A549 (cell line): ENCODE measurements around the gene OGDHL. TPM values are rescaled to one million over a fixed set of nuclear protein-coding genes. Genes with fewer than 3 reads are reported as not detected.

Experiments used
- ATAC-seq, 2 experiments: fragments of 200-7000 bp in 1 of 2; fragments of >200 bp in 1 of 2; cut with Nextera tagmentation in 1 of 2; cut with Tn5 transposase in 1 of 2; 3 replicates each; pipeline versions ENCODE4 v1.8.0 to v1.9.1; 2018 to 2020; ENCODE audit warnings: mild to moderate bottlenecking in 1 of 2, moderate library complexity in 1 of 2
- CTCF ChIA-PET: fragments of 300-600 bp; sonication (Branson Sonifier 250); formaldehyde crosslinking; extraction: SDS; loops from one replicate; lab custom pipeline; 2021; ENCODE audit warnings: antibody characterized with exemption, inconsistent platforms; lab: Yijun Ruan, JAX
- POLR2A ChIA-PET: fragments of 350-600 bp; formaldehyde crosslinking; extraction: SDS; loops from one replicate; lab custom pipeline; 2021; ENCODE audit warnings: antibody characterized with exemption, inconsistent platforms; lab: Yijun Ruan, JAX
- DNase-seq, 2 experiments: peaks; one replicate each; pipeline versions ENCODE4 v3.0.0 to v3.0.0-alpha.2; 2011 to 2016; ENCODE audit warnings: low read depth in 1 of 2, low spot score in 1 of 2
- FAIRE-seq: peaks from 2 replicates; lab custom pipeline; 2011; peaks lifted over from hg19 to GRCh38; lab: Jason Lieb, UNC
- H3K27ac ChIP-seq, 2 experiments: fragments of >200 bp; sonication (Bioruptor Twin); formaldehyde crosslinking; 3 replicates each; pipeline ENCODE4 v1.5.1; 2016 to 2017
- H3K4me1 ChIP-seq: fragments of >200 bp; sonication (Bioruptor Twin); formaldehyde crosslinking; 3 replicates; pipeline ENCODE4 v1.6.1; 2016
- H3K4me2 ChIP-seq: fragments of >200 bp; sonication (Bioruptor Twin); formaldehyde crosslinking; 3 replicates; pipeline ENCODE4 v1.6.1; 2016
- H3K4me3 ChIP-seq: fragments of >200 bp; sonication (Bioruptor Twin); formaldehyde crosslinking; 3 replicates; pipeline ENCODE4 v1.5.1; 2016
- H3K9me3 ChIP-seq: fragments of >200 bp; sonication (Bioruptor Twin); formaldehyde crosslinking; 3 replicates; pipeline ENCODE4 v1.6.1; 2016
- BCL3 ChIP-seq: fragments of >200 bp; sonication (Bioruptor Twin); formaldehyde crosslinking; IDR thresholded peaks from 3 replicates; pipeline ENCODE4 v1.6.1; 2016
- BHLHE40 ChIP-seq: IDR thresholded peaks from 2 replicates; pipeline ENCODE4 v1.6.1; 2012; ENCODE audit warnings: low read depth, low read length, inconsistent platforms
- CEBPB ChIP-seq, 2 experiments: fragments of >200 bp in 1 of 2; sonication (Bioruptor Twin) in 1 of 2; formaldehyde crosslinking in 1 of 2; IDR thresholded peaks; 2 replicates each; pipeline ENCODE4 v1.6.1; 2012 to 2016
- CHD2 ChIP-seq: fragments of 150-350 bp; IDR thresholded peaks from 2 replicates; pipeline ENCODE4 v1.6.1; 2014; ENCODE audit warnings: low read length; ENCODE audit not compliant: partially characterized antibody
- CHD4 ChIP-seq: fragments of 200-600 bp; sonication (generic); IDR thresholded peaks from 2 replicates; pipeline ENCODE4 v1.6.1; 2016; ENCODE audit warnings: antibody characterized with exemption, mild to moderate bottlenecking, borderline replicate concordance
- EHF ChIP-seq: fragments of 250-450 bp; sonication (Bioruptor Pico); IDR thresholded peaks from 2 replicates; pipeline ENCODE4 v1.5.0; 2020; ENCODE audit warnings: mild to moderate bottlenecking
- ELK1 ChIP-seq: fragments of 150-350 bp; IDR thresholded peaks from 2 replicates; pipeline ENCODE4 v1.6.1; 2014; ENCODE audit warnings: low read depth, mild to moderate bottlenecking, low read length
- EP300 ChIP-seq, 2 experiments: fragments of >200 bp; sonication (Bioruptor Twin); formaldehyde crosslinking; IDR thresholded peaks; 2 replicates in 1 of 2; 3 replicates in 1 of 2; pipeline ENCODE4 v1.6.1; 2016 to 2017
- ESRRA ChIP-seq: fragments of 150-350 bp; IDR thresholded peaks from 2 replicates; pipeline ENCODE4 v1.6.1; 2014; ENCODE audit warnings: mild to moderate bottlenecking, low read length, borderline replicate concordance
- FOSL2 ChIP-seq, 2 experiments: fragments of 450-650 bp in 1 of 2; fragments of >200 bp in 1 of 2; sonication (Bioruptor Twin) in 1 of 2; formaldehyde crosslinking; IDR thresholded peaks; 2 replicates each; pipeline versions ENCODE4 v1.5.0 to v1.6.1; 2016 to 2020; ENCODE audit warnings: mild to moderate bottlenecking in 1 of 2, moderate library complexity in 1 of 2
- FOXS1 ChIP-seq: fragments of 250-450 bp; sonication (Bioruptor Pico); IDR thresholded peaks from 2 replicates; pipeline ENCODE4 v1.5.0; 2020; ENCODE audit warnings: mild to moderate bottlenecking, moderate library complexity
- GATA3 ChIP-seq: IDR thresholded peaks from 2 replicates; pipeline ENCODE4 v1.6.1; 2012; ENCODE audit warnings: borderline replicate concordance
- HDAC2 ChIP-seq: fragments of 200-600 bp; sonication (generic); IDR thresholded peaks from 2 replicates; pipeline ENCODE4 v1.6.1; 2016
- JUN ChIP-seq, 2 experiments: fragments of >200 bp; sonication (Bioruptor Twin); formaldehyde crosslinking; IDR thresholded peaks; 2 replicates in 1 of 2; 3 replicates in 1 of 2; pipeline ENCODE4 v1.6.1; 2016 to 2017
- JUNB ChIP-seq: fragments of >200 bp; sonication (Bioruptor Twin); formaldehyde crosslinking; IDR thresholded peaks from 2 replicates; pipeline ENCODE4 v1.6.1; 2016
- KDM1A ChIP-seq: fragments of 200-600 bp; sonication (generic); IDR thresholded peaks from 2 replicates; pipeline ENCODE4 v1.6.1; 2016; ENCODE audit warnings: low read depth, mild to moderate bottlenecking
- MAFK ChIP-seq: fragments of 450-650 bp; IDR thresholded peaks from 2 replicates; pipeline ENCODE4 v1.6.1; 2014; ENCODE audit not compliant: partially characterized antibody
- MAX ChIP-seq: IDR thresholded peaks from 2 replicates; pipeline ENCODE4 v1.6.1; 2012
- MYC ChIP-seq: IDR thresholded peaks from 2 replicates; pipeline ENCODE4 v1.6.1; 2012; ENCODE audit warnings: mild to moderate bottlenecking, inconsistent platforms, low read length, improper control_type of control experiment, borderline replicate concordance
- NFE2L2 ChIP-seq: fragments of 150-350 bp; conservative IDR thresholded peaks from 2 replicates; pipeline ENCODE4 v1.6.1; 2014; ENCODE audit warnings: low read length
- PHF8 ChIP-seq: fragments of 200-600 bp; sonication (generic); IDR thresholded peaks from 2 replicates; pipeline ENCODE4 v1.6.1; 2016; ENCODE audit warnings: low read depth, mild to moderate bottlenecking, antibody characterized with exemption, moderate library complexity, borderline replicate concordance
- POLR2A ChIP-seq: IDR thresholded peaks from 2 replicates; pipeline ENCODE4 v1.6.1; 2012; ENCODE audit warnings: mild to moderate bottlenecking, low read length
- SREBF2 ChIP-seq: fragments of 450-650 bp; IDR thresholded peaks from 2 replicates; pipeline ENCODE4 v1.6.1; 2014; ENCODE audit warnings: mild to moderate bottlenecking, moderate library complexity
- TP53 ChIP-seq: fragments of 250-450 bp; sonication (Bioruptor Pico); IDR thresholded peaks from 2 replicates; pipeline ENCODE4 v1.5.0; 2021; ENCODE audit warnings: mild to moderate bottlenecking, moderate library complexity
- USF2 ChIP-seq: fragments of 450-650 bp; IDR thresholded peaks from 2 replicates; pipeline ENCODE4 v1.6.1; 2014; ENCODE audit warnings: antibody characterized with exemption
- ZSCAN20 ChIP-seq: fragments of 250-450 bp; sonication (Bioruptor Pico); IDR thresholded peaks from 2 replicates; pipeline ENCODE4 v1.8.0; 2022; ENCODE audit warnings: mild to moderate bottlenecking, moderate library complexity
- WGBS: methylation state at CpG from one replicate; pipeline ENCODE4 v1.1.6; 2017; ENCODE audit errors: missing lambda C conversion rate; 5-methylcytosine and 5-hydroxymethylcytosine counted together
- polyA plus RNA-seq, 4 experiments: library from polyadenylated mRNA; depleted of rRNA in 3 of 4; stranded (reverse); fragments of >200 nt; fragmentation: RNase III in 1 of 4; extraction: RNeasy Plus Mini Kit Qiagen cat#74134 plus additional on column Dnase treatment in 1 of 4; gene quantifications; 2 replicates in 3 of 4; 3 replicates in 1 of 4; pipeline ENCODE4 v1.2.3, GENCODE V29; 2011 to 2017

Gene OGDHL
- polyA plus RNA-seq, 2 of the 4 experiments (the other 2 are of a cell fraction) = 0.06 to 0.22 TPM

- 40% methylated on average over 6 of the region's 7 CpGs for WGBS
- ChIA-PET CTCF (no interaction called here), POLR2A (no interaction called here)
- FAIRE-seq (no peak), ATAC-seq (peak in 1 of 2 experiments; percentile 9; a peak in 3 of 6 replicates), DNase-seq (peak in 1 of 2 experiments; percentile 20)
- H3K4me3 ChIP-seq = no peak overlapping the region
- TF ChIP-seq BCL3 (no peak), KDM1A (no peak), TP53 (no peak), CHD4 (no peak), USF2 (no peak), POLR2A (no peak), SREBF2 (no peak), MYC (no peak), ELK1 (no peak), FOXS1 (CRISPR knock-in tag) (no peak), HDAC2 (no peak), MAFK (no peak), BHLHE40 (no peak)
- no peaks in the 10 kb centered on the region for H3K4me1 ChIP-seq
- H3K27ac ChIP-seq = no peak overlapping the region
- H3K9me3 ChIP-seq = no peaks in the 10 kb centered on the region
- no peak overlapping the region for H3K4me2 ChIP-seq
These were observed 20.8 kb downstream of the OGDHL start for GRCh38 chr10:49741108-49741995.

- 68% methylated on average over 8 of the region's 16 CpGs for WGBS
- TF ChIP-seq JUN (IDR thresholded peaks at IDR 0.05) (no peak), FOSL2 (IDR thresholded peaks at IDR 0.05) (no peak), FOSL2 (CRISPR knock-in tag; IDR thresholded peaks at IDR 0.05) (no peak), PHF8 (no peak)
- CTCF ChIA-PET = no interaction called here
These were observed 21.6 kb downstream of the OGDHL start for GRCh38 chr10:49740346-49741107.

GRCh38 chr10:49739426-49739825 lies 22.7 kb downstream of the OGDHL start:
- no peak for ATAC-seq

More at GRCh38 chr10:49740346-49741107, 21.6 kb downstream of the OGDHL start:
- no peak overlapping the region for H3K4me3 ChIP-seq
- POLR2A ChIA-PET = no interaction called here
- ATAC-seq (peak in 1 of 2 experiments; percentile 16; a peak in 4 of 6 replicates), DNase-seq (no peak), FAIRE-seq (no peak)
- H3K4me2 ChIP-seq = no peak overlapping the region
- H3K4me1 ChIP-seq = no peaks in the 10 kb centered on the region
- no peak overlapping the region for H3K27ac ChIP-seq
- no peaks in the 10 kb centered on the region for H3K9me3 ChIP-seq

More at GRCh38 chr10:49739426-49739825, 22.7 kb downstream of the OGDHL start:
- H3K4me1 ChIP-seq = no peaks in the 10 kb centered on the region
- H3K4me2 ChIP-seq = no peak overlapping the region
- 72% methylated on average over 5 of the region's 14 CpGs for WGBS
- TF ChIP-seq PHF8 = no peak
- no peak for TF ChIP-seq MYC
- TF ChIP-seq GATA3 = no peak
- no peak for TF ChIP-seq USF2
- no peak for TF ChIP-seq ZSCAN20 (CRISPR knock-in tag)
- no peak for TF ChIP-seq MAX
- TF ChIP-seq ESRRA = no peak
- TF ChIP-seq EHF (CRISPR knock-in tag) = no peak
- no peak for TF ChIP-seq CHD2
- no peak for TF ChIP-seq CEBPB (IDR thresholded peaks at IDR 0.05)
- no peak for TF ChIP-seq JUN (IDR thresholded peaks at IDR 0.05)
- TF ChIP-seq NFE2L2 = no peak
- no peak for TF ChIP-seq EP300 (IDR thresholded peaks at IDR 0.05)
- no peak for TF ChIP-seq JUNB
- FAIRE-seq (no peak), DNase-seq (no peak)
- ChIA-PET POLR2A (no interaction called here), CTCF (no interaction called here)
- no peaks in the 10 kb centered on the region for H3K9me3 ChIP-seq
- no peak overlapping the region for H3K27ac ChIP-seq
- no peak overlapping the region for H3K4me3 ChIP-seq
